Stimulated activated naive B cell treated with anti-CD40 and anti-IgM and Interleukin-4, amounts not matched to agents 10 μg/mL and 1 μg/mL and 100 μg/mL, for 72 hours (primary cell): Measurements from ENCODE around the gene TMEM170A.
A peak's percentile ranks its signal among the peaks of the same experiment; 100 is the strongest.
"Not testable (repeated sequence)": the region's sequence is repeated elsewhere in the genome, so short reads cannot be mapped to it uniquely, and the experiment has no call there.

Source experiments
- ATAC-seq, 2 donors: fragments of 150-1000 bp; cut with Tn5 transposase; replicated peaks; 2 replicates each; pipeline ENCODE4 v1.10.0; 2021; ENCODE audit warnings: moderate library complexity in 1 of 2
- DNase-seq: peaks from one replicate; pipeline ENCODE4 v3.0.0; 2021
- H3K27ac Mint-ChIP-seq: one replicate; pipeline ENCODE4 v1.8.0; 2022; ENCODE audit warnings: mild to moderate bottlenecking, mixed read lengths
- H3K27me3 Mint-ChIP-seq, 2 donors: one replicate each; pipeline ENCODE4 v1.8.0; 2022; ENCODE audit warnings: mixed read lengths in 2 of 2
- H3K36me3 Mint-ChIP-seq, 2 donors: one replicate each; pipeline ENCODE4 v1.8.0; 2022; ENCODE audit warnings: mixed read lengths in 2 of 2, mild to moderate bottlenecking in 1 of 2
- H3K4me1 Mint-ChIP-seq, 2 donors: one replicate each; pipeline ENCODE4 v1.8.0; 2022; ENCODE audit warnings: mixed read lengths in 2 of 2, mild to moderate bottlenecking in 1 of 2
- H3K4me3 Mint-ChIP-seq, 2 donors: one replicate each; pipeline ENCODE4 v1.8.0; 2022; ENCODE audit warnings: mild to moderate bottlenecking in 2 of 2, mixed read lengths in 2 of 2, moderate library complexity in 1 of 2
- H3K9me3 Mint-ChIP-seq, 2 donors: one replicate each; pipeline ENCODE4 v1.8.0; 2022; ENCODE audit warnings: mixed read lengths in 2 of 2, mild to moderate bottlenecking in 1 of 2

Gene TMEM170A

GRCh38 chr16:75455677-75456076, 8.8 kb downstream of the TMEM170A start:
- peaks cover 23 to 29% of the 10 kb centered on the region in 2 donors for H3K36me3 Mint-ChIP-seq
- H3K9me3 Mint-ChIP-seq, result no peaks in the 10 kb centered on the region
- ATAC-seq, result no peak
- H3K27ac Mint-ChIP-seq, result no peak overlapping the region
- no peak overlapping the region for H3K4me3 Mint-ChIP-seq
- DNase-seq, result no peak
- no peaks in the 10 kb centered on the region for H3K27me3 Mint-ChIP-seq
- H3K4me1 Mint-ChIP-seq, result peaks cover 28 to 62% of the 10 kb centered on the region in 2 donors

GRCh38 chr16:75452464-75453190, 11.9 kb downstream of the TMEM170A start:
- no peak for DNase-seq
- H3K4me3 Mint-ChIP-seq, result no peak overlapping the region
- no peak for ATAC-seq
- H3K27ac Mint-ChIP-seq, result no peak overlapping the region
- no peaks in the 10 kb centered on the region for H3K9me3 Mint-ChIP-seq
- peaks cover 19 to 24% of the 10 kb centered on the region in 2 donors for H3K36me3 Mint-ChIP-seq
- no peaks in the 10 kb centered on the region for H3K27me3 Mint-ChIP-seq
- H3K4me1 Mint-ChIP-seq, result peaks cover 17 to 34% of the 10 kb centered on the region in 2 donors

GRCh38 chr16:75446416-75446815, 18.1 kb downstream of the TMEM170A start:
- H3K4me3 Mint-ChIP-seq, result no peak overlapping the region
- H3K27me3 Mint-ChIP-seq, result no peaks in the 10 kb centered on the region
- H3K4me1 Mint-ChIP-seq, result no peaks in the 10 kb centered on the region
- no peak for DNase-seq
- no peaks in the 10 kb centered on the region for H3K9me3 Mint-ChIP-seq
- ATAC-seq, result no peak
- H3K36me3 Mint-ChIP-seq, result peaks cover 12 to 20% of the 10 kb centered on the region in 2 donors
- H3K27ac Mint-ChIP-seq, result no peak overlapping the region

GRCh38 chr16:75445298-75445697, 19.2 kb downstream of the TMEM170A start:
- Mint-ChIP-seq H3K27ac (no peak overlapping the region), H3K36me3 (peaks cover 3 to 16% of the 10 kb centered on the region in 2 donors)
- ATAC-seq, result no peak

GRCh38 chr16:75443298-75443697, 21.2 kb downstream of the TMEM170A start:
- H3K27me3 Mint-ChIP-seq, result no peaks in the 10 kb centered on the region
- H3K36me3 Mint-ChIP-seq, result peaks cover 1 to 11% of the 10 kb centered on the region in 2 donors
- H3K4me3 Mint-ChIP-seq, result no peak overlapping the region
- no peaks in the 10 kb centered on the region for H3K4me1 Mint-ChIP-seq
- no peaks in the 10 kb centered on the region for H3K9me3 Mint-ChIP-seq
- ATAC-seq, result no peak
- no peak for DNase-seq
- H3K27ac Mint-ChIP-seq, result no peak overlapping the region

More at GRCh38 chr16:75445298-75445697, 19.2 kb downstream of the TMEM170A start:
- H3K4me3 Mint-ChIP-seq, result no peak overlapping the region
- H3K4me1 Mint-ChIP-seq, result no peaks in the 10 kb centered on the region
- H3K9me3 Mint-ChIP-seq, result no peaks in the 10 kb centered on the region
- no peak for DNase-seq
- H3K27me3 Mint-ChIP-seq, result no peaks in the 10 kb centered on the region

- Mint-ChIP-seq H3K27ac (peak overlapping the region; percentile 93), H3K4me1 (peaks cover 13 to 38% of the 10 kb centered on the region in 2 donors), H3K27me3 (no peaks in the 10 kb centered on the region), H3K36me3 (peaks cover 2 to 9% of the 10 kb centered on the region in 2 donors), H3K4me3 (peak overlapping the region; percentile 89), H3K9me3 (no peaks in the 10 kb centered on the region)
- DNase-seq (peak; percentile 61), ATAC-seq (peak; percentile 79 to 83)
These were observed 30.6 kb downstream of the TMEM170A start for GRCh38 chr16:75433732-75434413.

- Mint-ChIP-seq H3K36me3 (peaks cover 5 to 16% of the 10 kb centered on the region in 2 donors), H3K4me3 (peak within 1 kb of the TSS; percentile 89), H3K4me1 (peaks cover 13 to 41% of the 10 kb centered on the region in 2 donors)
These were observed 31.4 kb downstream of the TMEM170A start, which contains the start of gene CFDP1 for GRCh38 chr16:75432828-75433731. Gene CFDP1 (minus strand): TSS chr16:75433503. CDS start chr16:75433352, 151 bp downstream.

GRCh38 chr16:75429621-75430403, 34.7 kb downstream of the TMEM170A start:
- no peaks in the 10 kb centered on the region for H3K27me3 Mint-ChIP-seq
- no peak overlapping the region for H3K4me3 Mint-ChIP-seq
- no peak overlapping the region for H3K27ac Mint-ChIP-seq
- H3K4me1 Mint-ChIP-seq, result peaks cover 14 to 47% of the 10 kb centered on the region in 2 donors
- no peaks in the 10 kb centered on the region for H3K9me3 Mint-ChIP-seq
- no peak for ATAC-seq
- H3K36me3 Mint-ChIP-seq, result peaks cover 5 to 16% of the 10 kb centered on the region in 2 donors
- DNase-seq, result no peak

More at GRCh38 chr16:75432828-75433731, 31.4 kb downstream of the TMEM170A start, which contains the start of gene CFDP1:
- DNase-seq, result peak; percentile 92
- Mint-ChIP-seq H3K27me3 (no peaks in the 10 kb centered on the region), H3K9me3 (no peaks in the 10 kb centered on the region), H3K27ac (peak within 1 kb of the TSS; percentile 93)
- ATAC-seq, result peak; percentile 93 to 95

- not testable (repeated sequence) for ATAC-seq, H3K9me3 Mint-ChIP-seq, H3K4me3 Mint-ChIP-seq, H3K27ac Mint-ChIP-seq, DNase-seq, H3K27me3 Mint-ChIP-seq
- peaks cover 7 to 38% of the 10 kb centered on the region in 2 donors for H3K4me1 Mint-ChIP-seq
- peaks cover 5 to 14% of the 10 kb centered on the region in 2 donors for H3K36me3 Mint-ChIP-seq
These were observed 38.0 kb downstream of the TMEM170A start for GRCh38 chr16:75426524-75426923.

- H3K27me3 Mint-ChIP-seq, H3K36me3 Mint-ChIP-seq, ATAC-seq, H3K27ac Mint-ChIP-seq, DNase-seq, H3K9me3 Mint-ChIP-seq, H3K4me3 Mint-ChIP-seq: not testable (repeated sequence)
- H3K4me1 Mint-ChIP-seq, result peaks cover 12 to 35% of the 10 kb centered on the region in 2 donors
These were observed 40.3 kb downstream of the TMEM170A start for GRCh38 chr16:75424105-75424762.

GRCh38 chr16:75423723-75424104, 40.8 kb downstream of the TMEM170A start:
- Mint-ChIP-seq H3K4me3 (no peak overlapping the region), H3K4me1 (peaks cover 12 to 32% of the 10 kb centered on the region in 2 donors)

GRCh38 chr16:75421820-75422126, 42.7 kb downstream of the TMEM170A start:
- Mint-ChIP-seq H3K4me3 (no peak overlapping the region), H3K4me1 (peaks cover 12 to 30% of the 10 kb centered on the region in 2 donors), H3K36me3 (no peaks in the 10 kb centered on the region), H3K27me3 (no peaks in the 10 kb centered on the region), H3K9me3 (no peaks in the 10 kb centered on the region), H3K27ac (no peak overlapping the region)
- no peak for DNase-seq
- ATAC-seq, result no peak

More at GRCh38 chr16:75423723-75424104, 40.8 kb downstream of the TMEM170A start:
- Mint-ChIP-seq H3K27me3 (no peaks in the 10 kb centered on the region), H3K27ac (no peak overlapping the region), H3K9me3 (no peaks in the 10 kb centered on the region), H3K36me3 (peaks cover under 1 to 5% of the 10 kb centered on the region in 2 donors)
- DNase-seq (no peak), ATAC-seq (no peak)
